Glutamatergic neuron (in vitro differentiated cells): ENCODE results near the gene KLHL35. TPM values are rescaled to one million over a fixed set of nuclear protein-coding genes. Genes with fewer than 3 reads are reported as not detected.

Experiments
- DNase-seq: peaks from one replicate; pipeline ENCODE4 v3.0.0; 2022
- H3K27ac Mint-ChIP-seq: one replicate; pipeline ENCODE4 v1.8.0; 2020; ENCODE audit warnings: mild to moderate bottlenecking, mixed read lengths, inconsistent platforms; ENCODE audit not compliant: unreplicated experiment
- H3K27me3 Mint-ChIP-seq: one replicate; pipeline ENCODE4 v1.8.0; 2020; ENCODE audit warnings: mild to moderate bottlenecking, moderate library complexity, mixed read lengths, inconsistent platforms; ENCODE audit not compliant: unreplicated experiment
- H3K36me3 Mint-ChIP-seq: one replicate; pipeline ENCODE4 v1.8.0; 2020; ENCODE audit warnings: mild to moderate bottlenecking, mixed read lengths, inconsistent platforms; ENCODE audit not compliant: unreplicated experiment
- H3K4me1 Mint-ChIP-seq: one replicate; pipeline ENCODE4 v1.8.0; 2020; ENCODE audit warnings: mild to moderate bottlenecking, low read depth, mixed read lengths, inconsistent platforms; ENCODE audit not compliant: unreplicated experiment
- H3K4me3 Mint-ChIP-seq: one replicate; pipeline ENCODE4 v1.8.0; 2020; ENCODE audit warnings: mild to moderate bottlenecking, mixed read lengths, inconsistent platforms; ENCODE audit not compliant: unreplicated experiment
- H3K9me3 Mint-ChIP-seq: one replicate; pipeline ENCODE4 v1.8.0; 2020; ENCODE audit warnings: mild to moderate bottlenecking, moderate library complexity, mixed read lengths, inconsistent platforms; ENCODE audit not compliant: unreplicated experiment
- CTCF ChIP-seq: fragments of 200-600 bp; sonication (generic); IDR thresholded peaks from one replicate; pipeline ENCODE4 v1.5.0; 2021; ENCODE audit not compliant: partially characterized antibody, unreplicated experiment
- total RNA-seq: library from RNA; stranded (reverse); fragmentation: NEBNext Ultra II Directional; extraction: Animal tissue kit (Norgen Biotek cat#: 25700); gene quantifications from one replicate; pipeline ENCODE4 v1.2.1, GENCODE V29; 2021; ENCODE audit not compliant: unreplicated experiment

The KLHL35 gene
- total RNA-seq, 1 donor from 2014 or later, result 41.4 TPM

GRCh38 chr11:75433443-75433842 is 440 bp upstream of the KLHL35 start:
- Mint-ChIP-seq H3K9me3 (peaks cover 30% of the 10 kb centered on the region), H3K27me3 (peaks cover 41% of the 10 kb centered on the region), H3K4me3 (peak overlapping the region; percentile 58), H3K4me1 (peaks cover 13% of the 10 kb centered on the region), H3K36me3 (peaks cover 16% of the 10 kb centered on the region), H3K27ac (peak overlapping the region; percentile 84)
- DNase-seq, result no peak
- TF ChIP-seq CTCF, result no peak

GRCh38 chr11:75431533-75432525 is 1.2 kb downstream of the KLHL35 start:
- TF ChIP-seq CTCF, result peak; percentile 17
- peaks cover 16% of the 10 kb centered on the region for H3K36me3 Mint-ChIP-seq
- H3K4me1 Mint-ChIP-seq, result peaks cover 13% of the 10 kb centered on the region
- H3K27me3 Mint-ChIP-seq, result peaks cover 35% of the 10 kb centered on the region
- no peak overlapping the region for H3K27ac Mint-ChIP-seq
- no peak for DNase-seq
- H3K4me3 Mint-ChIP-seq, result peak overlapping the region; percentile 90
- H3K9me3 Mint-ChIP-seq, result peaks cover 28% of the 10 kb centered on the region

- Mint-ChIP-seq H3K27me3 (peaks cover 37% of the 10 kb centered on the region), H3K9me3 (peaks cover 28% of the 10 kb centered on the region), H3K36me3 (peaks cover 16% of the 10 kb centered on the region), H3K27ac (peak overlapping the region; percentile 90), H3K4me1 (peaks cover 13% of the 10 kb centered on the region), H3K4me3 (peak overlapping the region; percentile 90)
- no peak for TF ChIP-seq CTCF
- DNase-seq, result no peak
Measured at GRCh38 chr11:75430714-75431532, 2.1 kb downstream of the KLHL35 start.

GRCh38 chr11:75429902-75430713 is 2.9 kb downstream of the KLHL35 start:
- no peak for TF ChIP-seq CTCF
- H3K36me3 Mint-ChIP-seq, result peaks cover 16% of the 10 kb centered on the region
- DNase-seq, result peak; percentile 68
- peak overlapping the region; percentile 90 for H3K4me3 Mint-ChIP-seq
- H3K27ac Mint-ChIP-seq, result peak overlapping the region; percentile 90
- peaks cover 37% of the 10 kb centered on the region for H3K27me3 Mint-ChIP-seq
- peaks cover 13% of the 10 kb centered on the region for H3K4me1 Mint-ChIP-seq
- peaks cover 28% of the 10 kb centered on the region for H3K9me3 Mint-ChIP-seq
